SK-N-SH (cell line): ENCODE data around the gene TP63. TPM values are rescaled to one million over a fixed set of nuclear protein-coding genes. Genes with fewer than 3 reads are reported as not detected.

Source experiments
- CTCF ChIA-PET: fragments of 300-600, 350-600 bp; formaldehyde crosslinking; extraction: SDS; loops from one replicate; lab custom pipeline; 2021; lab: Yijun Ruan, JAX
- POLR2A ChIA-PET: fragments of 350-600 bp; sonication (Branson Sonifier 250); formaldehyde crosslinking; extraction: SDS; loops from one replicate; lab custom pipeline; 2020; ENCODE audit warnings: antibody characterized with exemption, inconsistent platforms; lab: Yijun Ruan, JAX
- DNase-seq: peaks from one replicate; pipeline ENCODE4 v3.0.0; 2012
- H2AFZ ChIP-seq: fragments of 200-600 bp; sonication (generic); 2 replicates; pipeline ENCODE4 v1.8.1; 2016; ENCODE audit warnings: antibody characterized with exemption, mild to moderate bottlenecking, low read depth
- H3F3A ChIP-seq: fragments of 200-600 bp; sonication (generic); replicated peaks from 2 replicates; pipeline ENCODE3; 2016; ENCODE audit warnings: antibody characterized with exemption, mild to moderate bottlenecking; ENCODE audit not compliant: insufficient read depth
- H3K27ac ChIP-seq, 2 experiments: fragments of 200-500 bp in 1 of 2; fragments of 200-600 bp in 1 of 2; sonication (Bioruptor generic) in 1 of 2; sonication (generic), shearing (Covaris generic) in 1 of 2; 2 replicates each; pipeline versions ENCODE4 v1.5.1 to v1.6.1; 2014 to 2016; ENCODE audit warnings: low read depth in 2 of 2, inconsistent platforms in 1 of 2, low read length in 1 of 2, mild to moderate bottlenecking in 1 of 2, mixed read lengths in 1 of 2
- H3K27me3 ChIP-seq: fragments of 200-600 bp; sonication (generic), shearing (Covaris generic); 2 replicates; pipeline ENCODE4 v1.6.1; 2016; ENCODE audit warnings: mixed run types; ENCODE audit not compliant: insufficient read depth
- H3K36me3 ChIP-seq, 2 experiments: fragments of 200-500 bp in 1 of 2; fragments of 200-600 bp in 1 of 2; sonication (Bioruptor generic) in 1 of 2; sonication (generic) in 1 of 2; replicated peaks in 1 of 2; 2 replicates each; pipeline versions ENCODE3 to v1.5.1; 2014 to 2016; ENCODE audit warnings: low read length in 1 of 2, mild to moderate bottlenecking in 1 of 2; ENCODE audit not compliant: insufficient read depth in 2 of 2, control insufficient read depth in 1 of 2
- H3K4me1 ChIP-seq, 2 experiments: fragments of 200-500 bp in 1 of 2; fragments of 200-600 bp in 1 of 2; sonication (Bioruptor generic) in 1 of 2; sonication (generic), shearing (Covaris generic) in 1 of 2; 2 replicates each; pipeline versions ENCODE4 v1.5.1 to v1.6.1; 2014 to 2016; ENCODE audit warnings: low read depth in 1 of 2, low read length in 1 of 2, mixed run types in 1 of 2; ENCODE audit not compliant: insufficient read depth in 2 of 2, control insufficient read depth in 1 of 2
- H3K4me2 ChIP-seq: fragments of 200-600 bp; sonication (generic), shearing (Covaris generic); 2 replicates; pipeline ENCODE4 v1.6.1; 2017; ENCODE audit warnings: mixed run types
- H3K4me3 ChIP-seq, 2 experiments: fragments of 200-500 bp in 1 of 2; fragments of 200-600 bp in 1 of 2; sonication (Bioruptor generic) in 1 of 2; sonication (generic), shearing (Covaris generic) in 1 of 2; 2 replicates each; pipeline versions ENCODE4 v1.5.1 to v1.8.1; 2014 to 2016; ENCODE audit warnings: low read depth in 2 of 2, inconsistent platforms in 1 of 2, low read length in 1 of 2, mild to moderate bottlenecking in 1 of 2, mixed read lengths in 1 of 2, moderate library complexity in 1 of 2
- H3K79me2 ChIP-seq: fragments of 200-600 bp; sonication (generic); 2 replicates; pipeline ENCODE4 v1.8.1; 2017; ENCODE audit warnings: mild to moderate bottlenecking; ENCODE audit not compliant: insufficient read depth
- H3K9ac ChIP-seq: fragments of 200-600 bp; sonication (generic); 2 replicates; pipeline ENCODE4 v1.6.1; 2017; ENCODE audit warnings: mixed run types
- H3K9me2 ChIP-seq: fragments of 200-600 bp; sonication (generic); 2 replicates; pipeline ENCODE4 v1.6.1; 2017; ENCODE audit warnings: mixed run types
- H3K9me3 ChIP-seq: fragments of 200-600 bp; sonication (generic); 2 replicates; pipeline ENCODE4 v1.6.1; 2017; ENCODE audit warnings: mixed run types, mild to moderate bottlenecking, moderate library complexity
- H4K20me1 ChIP-seq: fragments of 200-600 bp; sonication (generic); 2 replicates; pipeline ENCODE4 v1.6.1; 2017; ENCODE audit warnings: mild to moderate bottlenecking, mixed run types; ENCODE audit not compliant: insufficient read depth
- CHD2 ChIP-seq: fragments of 150-350 bp; IDR thresholded peaks from 2 replicates; pipeline ENCODE4 v1.6.1; 2018; ENCODE audit warnings: low read length; ENCODE audit not compliant: partially characterized antibody
- ELF1 ChIP-seq: IDR thresholded peaks from 2 replicates; pipeline ENCODE4 v1.4.0; 2012
- EZH2phosphoT487 ChIP-seq: fragments of 200-600 bp; sonication (generic); IDR thresholded peaks from 2 replicates; pipeline ENCODE4 v1.6.1; 2017; ENCODE audit warnings: low read depth, mixed run types, mild to moderate bottlenecking, antibody characterized with exemption, moderate library complexity, borderline replicate concordance
- GABPA ChIP-seq: IDR thresholded peaks from 2 replicates; pipeline ENCODE4 v1.4.0; 2012; ENCODE audit warnings: low read depth, mild to moderate bottlenecking
- GATA2 ChIP-seq: sonication (generic); formaldehyde crosslinking; IDR thresholded peaks from 2 replicates; pipeline ENCODE4 v1.5.0; 2020; ENCODE audit warnings: mild to moderate bottlenecking, missing genetic modification reagents
- NFIC ChIP-seq: IDR thresholded peaks from 2 replicates; pipeline ENCODE4 v1.4.0; 2012; ENCODE audit warnings: borderline replicate concordance
- NRF1 ChIP-seq: IDR thresholded peaks from 2 replicates; pipeline ENCODE4 v1.6.1; 2012; ENCODE audit warnings: low read depth, mild to moderate bottlenecking, low read length
- RAD21 ChIP-seq: IDR thresholded peaks from 2 replicates; pipeline ENCODE4 v1.6.1; 2012; ENCODE audit warnings: mild to moderate bottlenecking, low read length
- RCOR1 ChIP-seq: fragments of 150-350 bp; IDR thresholded peaks from 2 replicates; pipeline ENCODE4 v1.6.1; 2017; ENCODE audit warnings: antibody characterized with exemption, low read length
- RFX5 ChIP-seq: IDR thresholded peaks from 2 replicates; pipeline ENCODE4 v1.6.1; 2012; ENCODE audit warnings: mild to moderate bottlenecking, improper control_type of control experiment, low read length
- SMC3 ChIP-seq: IDR thresholded peaks from 2 replicates; pipeline ENCODE4 v1.6.1; 2012; ENCODE audit warnings: low read depth, low read length, improper control_type of control experiment
- TAF1 ChIP-seq: IDR thresholded peaks from 2 replicates; pipeline ENCODE4 v1.6.1; 2012; ENCODE audit warnings: low read depth, mild to moderate bottlenecking, low read length, moderate library complexity, borderline replicate concordance
- TEAD4 ChIP-seq: IDR thresholded peaks from 2 replicates; pipeline ENCODE4 v1.4.0; 2012; ENCODE audit warnings: mild to moderate bottlenecking, borderline replicate concordance; ENCODE audit not compliant: insufficient read depth
- YY1 ChIP-seq: IDR thresholded peaks from 2 replicates; pipeline ENCODE4 v1.4.0; 2012; ENCODE audit warnings: low read depth, mild to moderate bottlenecking
- WGBS: methylation state at CpG from one replicate; pipeline ENCODE4 v1.1.6; 2017; ENCODE audit warnings: low lambda C conversion rate; 5-methylcytosine and 5-hydroxymethylcytosine counted together
- polyA plus RNA-seq, 3 experiments: library from polyadenylated mRNA; depleted of rRNA; stranded (reverse); fragments of >200 nt; gene quantifications; 2 replicates each; pipeline ENCODE4 v1.2.3, GENCODE V29; 2012
- TF ChIP-seq, protein P1 (sequence below): IDR thresholded peaks from 2 replicates; pipeline ENCODE4; 2012
- TF ChIP-seq, protein P2 (sequence below): fragments of 200-600 bp; sonication (generic); IDR thresholded peaks from 2 replicates; pipeline ENCODE4 v1.6.1; 2017; ENCODE audit warnings: antibody characterized with exemption, mild to moderate bottlenecking, moderate library complexity
- TF ChIP-seq, protein P3 (sequence below): IDR thresholded peaks from 2 replicates; pipeline ENCODE4 v1.6.1; 2012; ENCODE audit warnings: mild to moderate bottlenecking, low read depth, low read length, moderate library complexity
- TF ChIP-seq, protein P4 (sequence below): IDR thresholded peaks from 2 replicates; pipeline ENCODE4 v1.4.0; 2012; ENCODE audit warnings: low read depth
- TF ChIP-seq, protein P5 (sequence below): IDR thresholded peaks from 2 replicates; pipeline ENCODE4 v1.4.0; 2012; ENCODE audit warnings: low read depth, borderline replicate concordance

The TP63 gene
- polyA plus RNA-seq, 1 of the 3 experiments (the other 2 are of a cell fraction): not detected

DNA sequence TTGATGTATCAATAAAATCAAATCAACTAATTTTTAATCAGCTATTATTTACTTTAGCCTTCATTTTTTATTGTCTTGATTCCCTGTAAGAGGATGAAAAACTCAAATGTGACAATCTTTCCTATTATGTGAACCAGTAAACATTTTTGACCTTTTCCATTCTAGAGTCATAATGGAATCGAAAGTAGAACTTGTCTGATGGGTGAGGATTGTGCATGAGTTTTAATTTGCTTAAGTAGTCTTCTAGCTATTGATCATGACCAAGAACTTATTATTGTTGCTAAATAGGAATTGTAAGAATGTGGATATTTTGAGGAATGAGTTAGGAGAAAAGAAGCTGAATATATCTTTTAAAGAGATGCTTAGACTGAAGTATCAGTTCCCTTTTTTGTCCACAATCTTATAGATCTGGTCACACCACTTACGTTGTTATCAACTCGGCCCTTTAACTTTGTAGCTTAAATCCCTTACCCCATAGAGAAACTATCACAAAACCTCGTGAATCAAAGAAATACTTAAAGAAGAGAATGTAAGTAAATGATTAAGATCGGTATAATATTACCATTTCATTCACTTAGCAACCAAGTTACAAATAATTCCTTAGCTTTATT, 147.3 kb downstream of the TP63 start:
- Histone ChIP-seq H4K20me1 (no peaks in the 10 kb centered on the region), H3K4me2 (no peak overlapping the region), H3K27ac (no peak overlapping the region), H3K9me3 (no peaks in the 10 kb centered on the region), H3K9ac (no peak overlapping the region), H3K4me1 (no peaks in the 10 kb centered on the region), H3K36me3 (no peaks in the 10 kb centered on the region), H3K9me2 (no peaks in the 10 kb centered on the region), H2AFZ (no peak overlapping the region), H3K27me3 (no peaks in the 10 kb centered on the region), H3K79me2 (no peaks in the 10 kb centered on the region), H3F3A (no peaks in the 10 kb centered on the region), H3K4me3 (no peak overlapping the region)
- ChIA-PET POLR2A (no interaction called here), CTCF (interaction anchor here (1.7 kb wide), 1 partner anchor 18 kb away, joined by 3 read pairs; no protein-coding TSS in a partner anchor)
- DNase-seq: no peak
- WGBS: 7% methylated on average over 5 of the region's 5 CpGs
- TF ChIP-seq, protein P1, sequence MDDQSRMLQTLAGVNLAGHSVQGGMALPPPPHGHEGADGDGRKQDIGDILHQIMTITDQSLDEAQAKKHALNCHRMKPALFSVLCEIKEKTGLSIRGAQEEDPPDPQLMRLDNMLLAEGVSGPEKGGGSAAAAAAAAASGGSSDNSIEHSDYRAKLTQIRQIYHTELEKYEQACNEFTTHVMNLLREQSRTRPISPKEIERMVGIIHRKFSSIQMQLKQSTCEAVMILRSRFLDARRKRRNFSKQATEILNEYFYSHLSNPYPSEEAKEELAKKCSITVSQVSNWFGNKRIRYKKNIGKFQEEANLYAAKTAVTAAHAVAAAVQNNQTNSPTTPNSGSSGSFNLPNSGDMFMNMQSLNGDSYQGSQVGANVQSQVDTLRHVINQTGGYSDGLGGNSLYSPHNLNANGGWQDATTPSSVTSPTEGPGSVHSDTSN: no peak
- TF ChIP-seq RFX5 (no peak), EZH2phosphoT487 (no peak), GATA2 (CRISPR knock-in tag) (no peak), RCOR1 (no peak), NRF1 (no peak), TAF1 (no peak), ELF1 (no peak), SMC3 (no peak), CHD2 (no peak), TEAD4 (no peak), RAD21 (no peak), GABPA (no peak), YY1 (no peak), NFIC (no peak)
- TF ChIP-seq, protein P2, sequence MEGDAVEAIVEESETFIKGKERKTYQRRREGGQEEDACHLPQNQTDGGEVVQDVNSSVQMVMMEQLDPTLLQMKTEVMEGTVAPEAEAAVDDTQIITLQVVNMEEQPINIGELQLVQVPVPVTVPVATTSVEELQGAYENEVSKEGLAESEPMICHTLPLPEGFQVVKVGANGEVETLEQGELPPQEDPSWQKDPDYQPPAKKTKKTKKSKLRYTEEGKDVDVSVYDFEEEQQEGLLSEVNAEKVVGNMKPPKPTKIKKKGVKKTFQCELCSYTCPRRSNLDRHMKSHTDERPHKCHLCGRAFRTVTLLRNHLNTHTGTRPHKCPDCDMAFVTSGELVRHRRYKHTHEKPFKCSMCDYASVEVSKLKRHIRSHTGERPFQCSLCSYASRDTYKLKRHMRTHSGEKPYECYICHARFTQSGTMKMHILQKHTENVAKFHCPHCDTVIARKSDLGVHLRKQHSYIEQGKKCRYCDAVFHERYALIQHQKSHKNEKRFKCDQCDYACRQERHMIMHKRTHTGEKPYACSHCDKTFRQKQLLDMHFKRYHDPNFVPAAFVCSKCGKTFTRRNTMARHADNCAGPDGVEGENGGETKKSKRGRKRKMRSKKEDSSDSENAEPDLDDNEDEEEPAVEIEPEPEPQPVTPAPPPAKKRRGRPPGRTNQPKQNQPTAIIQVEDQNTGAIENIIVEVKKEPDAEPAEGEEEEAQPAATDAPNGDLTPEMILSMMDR: no peak
- TF ChIP-seq, protein P3, sequence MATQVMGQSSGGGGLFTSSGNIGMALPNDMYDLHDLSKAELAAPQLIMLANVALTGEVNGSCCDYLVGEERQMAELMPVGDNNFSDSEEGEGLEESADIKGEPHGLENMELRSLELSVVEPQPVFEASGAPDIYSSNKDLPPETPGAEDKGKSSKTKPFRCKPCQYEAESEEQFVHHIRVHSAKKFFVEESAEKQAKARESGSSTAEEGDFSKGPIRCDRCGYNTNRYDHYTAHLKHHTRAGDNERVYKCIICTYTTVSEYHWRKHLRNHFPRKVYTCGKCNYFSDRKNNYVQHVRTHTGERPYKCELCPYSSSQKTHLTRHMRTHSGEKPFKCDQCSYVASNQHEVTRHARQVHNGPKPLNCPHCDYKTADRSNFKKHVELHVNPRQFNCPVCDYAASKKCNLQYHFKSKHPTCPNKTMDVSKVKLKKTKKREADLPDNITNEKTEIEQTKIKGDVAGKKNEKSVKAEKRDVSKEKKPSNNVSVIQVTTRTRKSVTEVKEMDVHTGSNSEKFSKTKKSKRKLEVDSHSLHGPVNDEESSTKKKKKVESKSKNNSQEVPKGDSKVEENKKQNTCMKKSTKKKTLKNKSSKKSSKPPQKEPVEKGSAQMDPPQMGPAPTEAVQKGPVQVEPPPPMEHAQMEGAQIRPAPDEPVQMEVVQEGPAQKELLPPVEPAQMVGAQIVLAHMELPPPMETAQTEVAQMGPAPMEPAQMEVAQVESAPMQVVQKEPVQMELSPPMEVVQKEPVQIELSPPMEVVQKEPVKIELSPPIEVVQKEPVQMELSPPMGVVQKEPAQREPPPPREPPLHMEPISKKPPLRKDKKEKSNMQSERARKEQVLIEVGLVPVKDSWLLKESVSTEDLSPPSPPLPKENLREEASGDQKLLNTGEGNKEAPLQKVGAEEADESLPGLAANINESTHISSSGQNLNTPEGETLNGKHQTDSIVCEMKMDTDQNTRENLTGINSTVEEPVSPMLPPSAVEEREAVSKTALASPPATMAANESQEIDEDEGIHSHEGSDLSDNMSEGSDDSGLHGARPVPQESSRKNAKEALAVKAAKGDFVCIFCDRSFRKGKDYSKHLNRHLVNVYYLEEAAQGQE: no peak
- TF ChIP-seq, protein P4, sequence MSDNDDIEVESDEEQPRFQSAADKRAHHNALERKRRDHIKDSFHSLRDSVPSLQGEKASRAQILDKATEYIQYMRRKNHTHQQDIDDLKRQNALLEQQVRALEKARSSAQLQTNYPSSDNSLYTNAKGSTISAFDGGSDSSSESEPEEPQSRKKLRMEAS: no peak
- TF ChIP-seq, protein P5, sequence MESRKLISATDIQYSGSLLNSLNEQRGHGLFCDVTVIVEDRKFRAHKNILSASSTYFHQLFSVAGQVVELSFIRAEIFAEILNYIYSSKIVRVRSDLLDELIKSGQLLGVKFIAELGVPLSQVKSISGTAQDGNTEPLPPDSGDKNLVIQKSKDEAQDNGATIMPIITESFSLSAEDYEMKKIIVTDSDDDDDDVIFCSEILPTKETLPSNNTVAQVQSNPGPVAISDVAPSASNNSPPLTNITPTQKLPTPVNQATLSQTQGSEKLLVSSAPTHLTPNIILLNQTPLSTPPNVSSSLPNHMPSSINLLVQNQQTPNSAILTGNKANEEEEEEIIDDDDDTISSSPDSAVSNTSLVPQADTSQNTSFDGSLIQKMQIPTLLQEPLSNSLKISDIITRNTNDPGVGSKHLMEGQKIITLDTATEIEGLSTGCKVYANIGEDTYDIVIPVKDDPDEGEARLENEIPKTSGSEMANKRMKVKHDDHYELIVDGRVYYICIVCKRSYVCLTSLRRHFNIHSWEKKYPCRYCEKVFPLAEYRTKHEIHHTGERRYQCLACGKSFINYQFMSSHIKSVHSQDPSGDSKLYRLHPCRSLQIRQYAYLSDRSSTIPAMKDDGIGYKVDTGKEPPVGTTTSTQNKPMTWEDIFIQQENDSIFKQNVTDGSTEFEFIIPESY: no peak
